OCI-LY7 (cell line): ENCODE data around the gene HSD11B1.

Source experiments
- CTCF ChIP-seq: fragments of 200-600 bp; sonication (generic); conservative IDR thresholded peaks from 2 replicates; pipeline ENCODE4 v1.5.1; 2014; ENCODE audit warnings: mild to moderate bottlenecking, antibody characterized with exemption, low read length, moderate library complexity, mixed read lengths
- EZH2phosphoT487 ChIP-seq: fragments of 200-600 bp; sonication (generic); IDR thresholded peaks from 2 replicates; pipeline ENCODE4 v1.6.1; 2018; ENCODE audit warnings: low read depth, borderline replicate concordance, mild to moderate bottlenecking, mixed run types, antibody characterized with exemption, low read length, moderate library complexity, mixed read lengths

GRCh38 chr1:209685821-209686220 is 18.8 kb upstream of the HSD11B1 start:
- TF ChIP-seq CTCF: no peak
- no peak for TF ChIP-seq EZH2phosphoT487
